MV-4-11 (cell line): ENCODE data around the gene OIT3.

Experiments
- DNase-seq: peaks from one replicate; lab custom pipeline; 2025; lab: John Stamatoyannopoulos, UW

The OIT3 gene

GRCh38 chr10:72893136-72893798 is at the start of gene OIT3:
TSS of gene OIT3 (plus strand) at chr10:72893739. CDS start at chr10:72893799, 60 bp downstream.
- DNase-seq: no peak

DNA sequence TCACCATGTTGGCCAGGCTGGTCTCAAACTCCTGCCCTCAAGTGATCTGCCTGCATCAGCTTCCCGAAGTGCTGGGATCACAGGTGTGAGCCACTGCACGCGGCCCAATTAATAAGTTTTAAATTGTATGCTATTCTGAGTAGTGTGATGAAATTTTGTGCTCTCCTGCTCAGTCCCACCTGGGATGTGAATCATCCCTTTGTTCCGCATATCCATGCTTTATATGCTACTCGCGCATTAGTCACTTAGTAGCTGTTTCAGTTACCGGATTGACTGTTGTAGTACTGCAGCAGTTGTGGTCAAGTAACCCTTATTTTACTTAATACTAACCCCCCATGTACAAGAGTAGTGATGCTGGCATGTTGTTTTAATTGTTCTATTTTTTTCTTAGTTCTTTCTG is 47.3 kb upstream of the OIT3 start:
- DNase-seq: peak; percentile 57

DNA sequence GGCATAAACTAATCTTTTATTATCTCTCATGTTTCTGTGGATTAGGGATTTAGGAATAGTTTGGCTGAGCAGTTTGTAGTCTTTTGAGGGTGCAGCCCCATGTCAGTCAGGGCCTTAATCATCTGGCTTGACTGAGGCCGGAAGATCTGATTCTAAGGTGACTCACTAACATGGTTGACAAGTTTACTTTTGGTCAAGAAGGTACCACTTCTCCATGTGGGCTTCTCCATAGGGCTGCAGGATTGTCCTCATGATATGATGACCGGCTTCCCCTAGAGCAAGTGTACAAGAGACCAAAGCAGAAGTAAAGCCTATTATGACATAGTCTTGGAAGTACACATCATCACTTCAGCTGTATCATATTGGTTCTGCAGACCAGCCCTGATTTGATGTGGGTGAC is 45.9 kb upstream of the OIT3 start:
- peak; percentile 91 for DNase-seq

DNA sequence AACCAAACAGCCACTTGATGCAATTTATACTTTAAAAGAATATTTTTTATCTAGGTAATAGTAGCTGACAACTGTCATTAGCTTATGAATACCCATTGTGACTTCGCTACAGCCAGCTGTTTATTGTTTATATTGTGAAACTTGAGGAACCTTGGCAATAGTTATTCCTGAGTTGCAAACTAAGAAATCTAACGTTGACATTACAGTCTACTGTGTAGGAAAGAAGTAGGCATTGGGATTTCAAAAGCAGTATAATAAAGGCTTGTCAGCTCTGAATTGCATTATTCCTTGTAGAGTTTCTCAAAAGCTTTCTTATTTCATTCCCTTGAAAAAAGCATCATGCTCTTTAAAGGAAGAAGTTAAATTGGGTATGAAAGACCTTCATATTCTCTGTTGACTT is 42.7 kb upstream of the OIT3 start:
- no peak for DNase-seq

GRCh38 chr10:72851509-72851908 is 42.0 kb upstream of the OIT3 start:
- DNase-seq: no peak

DNA sequence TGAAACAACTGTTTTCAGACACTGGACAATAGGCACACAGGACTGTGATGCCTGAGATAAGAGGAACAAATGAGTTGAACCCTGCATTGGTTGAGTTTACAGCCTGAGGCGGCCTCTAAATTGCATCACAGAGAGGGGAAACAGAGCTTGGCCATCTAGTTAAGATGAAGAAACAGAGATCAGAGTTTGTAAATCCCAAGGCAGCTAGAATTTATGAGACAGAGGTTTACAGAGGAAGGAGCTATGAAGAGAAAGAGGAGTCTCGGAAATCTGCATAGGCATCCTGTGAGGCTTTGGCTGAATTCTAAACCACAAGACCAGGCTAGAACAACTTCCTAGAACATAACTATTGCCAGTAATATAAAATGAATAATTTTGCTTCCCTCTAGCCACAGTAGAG is 41.0 kb upstream of the OIT3 start:
- peak; percentile 92 for DNase-seq

DNA sequence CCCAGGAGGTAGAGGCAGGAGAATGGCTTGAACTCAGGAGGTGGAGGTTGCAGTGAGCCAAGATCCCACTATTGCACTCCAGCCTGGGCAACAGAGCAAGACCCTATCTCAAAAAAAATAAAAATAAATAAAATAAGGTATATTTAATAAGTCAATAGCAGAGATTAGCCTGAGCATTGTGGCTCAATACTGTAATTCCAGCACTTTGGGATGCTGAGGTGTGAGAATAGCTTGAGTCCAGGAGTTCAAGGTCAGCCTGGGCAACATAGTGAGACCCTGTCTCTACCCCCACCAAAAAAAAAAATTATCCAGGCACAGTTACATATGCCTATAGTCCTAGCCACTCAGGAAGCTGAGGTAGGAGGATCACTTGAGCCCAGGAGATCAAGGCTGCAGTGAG is 38.4 kb upstream of the OIT3 start:
- no peak for DNase-seq

DNA sequence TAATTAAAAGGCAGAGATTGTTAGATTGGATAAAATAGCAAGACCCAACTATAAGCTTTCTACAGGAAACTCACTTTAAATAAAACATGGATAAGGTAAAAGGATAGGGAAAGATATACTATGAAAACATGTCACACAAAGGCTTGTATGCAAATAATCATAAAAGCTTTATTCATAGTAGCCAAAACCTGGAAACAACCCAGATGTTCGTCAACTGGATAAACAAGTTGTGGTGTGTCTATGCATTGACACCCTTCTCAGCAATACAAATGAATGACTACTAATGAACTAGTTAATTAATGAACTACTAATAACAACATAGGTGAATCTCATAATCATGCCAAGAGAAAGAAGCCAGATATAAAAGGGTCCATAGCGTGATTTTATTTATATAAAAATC is 37.7 kb upstream of the OIT3 start:
- no peak for DNase-seq

DNA sequence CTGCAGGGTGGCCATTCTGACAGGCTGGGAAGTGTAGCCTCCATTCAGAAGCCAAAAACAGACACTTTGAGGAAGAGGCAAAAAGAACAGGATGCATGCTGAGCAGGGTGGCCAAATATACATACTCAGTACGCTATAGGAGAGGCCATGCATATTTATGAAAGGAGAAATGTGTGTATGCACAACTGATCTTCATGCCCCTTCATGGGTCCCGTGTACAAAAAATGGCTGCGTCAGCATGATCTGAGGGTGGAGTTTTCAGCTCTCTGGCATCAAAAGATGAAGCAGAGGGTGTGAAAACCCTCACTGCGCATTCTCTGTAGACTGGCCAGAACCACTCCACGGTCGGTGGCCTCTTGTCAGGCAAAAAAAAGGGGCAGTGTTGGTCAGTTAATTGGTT is 35.5 kb upstream of the OIT3 start:
- no peak for DNase-seq

DNA sequence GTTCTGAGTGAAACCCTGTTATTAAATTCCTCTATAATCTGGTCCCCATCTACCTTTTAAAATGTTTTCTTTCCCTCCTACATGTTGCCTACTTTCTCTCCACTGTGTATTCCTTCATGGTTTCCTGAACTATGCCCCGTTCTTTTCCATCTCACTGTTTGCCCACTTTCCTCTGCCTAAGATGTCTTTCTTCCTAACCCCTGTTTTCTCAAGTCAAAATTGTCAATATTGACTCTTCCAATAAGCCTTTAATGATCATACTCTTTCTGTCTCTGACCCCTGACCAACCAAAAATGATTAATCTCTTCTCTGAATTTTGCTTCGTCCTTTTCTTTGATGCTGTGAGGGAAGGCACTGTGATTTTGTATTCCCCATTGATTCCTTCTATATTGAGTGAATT is 30.6 kb upstream of the OIT3 start:
- no peak for DNase-seq

GRCh38 chr10:72875250-72876055 is 18.1 kb upstream of the OIT3 start:
- DNase-seq: peak; percentile 17

DNA sequence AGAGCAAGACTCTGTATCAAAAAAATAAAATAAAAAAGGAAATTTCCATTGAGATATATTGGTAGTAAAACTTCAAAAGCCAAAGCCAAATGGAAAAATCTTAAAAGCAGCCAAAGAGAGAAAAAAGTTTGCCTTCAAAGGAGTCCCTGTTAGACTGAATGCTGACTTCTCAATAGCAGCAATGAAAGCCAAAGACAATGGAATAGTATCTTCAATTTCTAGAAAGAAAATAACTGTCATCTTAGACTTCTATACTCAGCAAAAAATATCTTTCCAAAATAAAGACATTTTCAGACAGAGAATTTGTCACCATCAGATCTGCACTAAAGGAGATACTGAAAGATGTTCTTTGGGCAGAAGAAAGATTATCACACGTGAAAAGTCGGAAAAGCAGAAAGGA is 14.3 kb upstream of the OIT3 start:
- no peak for DNase-seq

- DNase-seq: no peak
These were observed 12.2 kb upstream of the OIT3 start for GRCh38 chr10:72881291-72881690.

DNA sequence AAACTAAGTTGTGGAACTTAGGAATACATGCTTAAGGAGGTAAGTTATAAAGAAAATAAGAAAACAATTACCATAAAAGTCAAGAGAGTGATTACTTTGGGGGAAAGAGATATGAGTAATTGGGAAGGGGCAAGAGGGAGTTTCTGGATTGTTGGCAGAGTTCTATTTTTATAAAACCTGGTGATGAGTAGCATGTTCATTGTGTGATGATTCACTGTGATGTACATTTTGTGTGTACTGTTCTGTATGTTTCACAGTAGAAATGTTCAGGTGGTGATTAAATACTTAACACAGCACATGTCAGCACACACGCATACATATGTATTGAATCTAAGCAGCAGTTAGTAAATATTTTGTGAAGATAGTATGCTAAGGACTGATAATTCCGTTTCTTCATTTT is 9.7 kb upstream of the OIT3 start:
- DNase-seq: no peak

DNA sequence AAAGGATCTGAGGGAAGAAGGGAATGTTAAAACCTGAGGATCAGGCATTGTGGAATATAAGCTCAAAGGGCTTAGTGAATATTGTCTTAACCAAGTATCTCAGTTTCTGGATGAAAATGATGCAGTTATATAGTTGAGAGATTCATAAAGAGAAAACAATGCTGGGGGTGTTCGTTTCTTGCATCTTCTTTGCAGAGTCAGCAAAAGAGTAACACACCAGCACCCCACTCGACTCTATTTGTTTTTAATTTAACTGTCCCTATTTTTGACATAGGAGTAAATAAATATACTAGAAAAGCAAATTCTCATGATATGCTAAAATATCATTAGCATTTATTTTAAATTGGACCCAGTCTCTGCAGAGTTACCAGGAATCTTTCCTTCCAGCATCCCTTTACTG is 7.6 kb upstream of the OIT3 start:
- DNase-seq: no peak

GRCh38 chr10:72886621-72887020 is 6.9 kb upstream of the OIT3 start:
- no peak for DNase-seq

GRCh38 chr10:72887043-72887442 is 6.5 kb upstream of the OIT3 start:
- DNase-seq: peak; percentile 50

- DNase-seq: no peak
These were observed 5.3 kb upstream of the OIT3 start for GRCh38 chr10:72888151-72888638.

DNA sequence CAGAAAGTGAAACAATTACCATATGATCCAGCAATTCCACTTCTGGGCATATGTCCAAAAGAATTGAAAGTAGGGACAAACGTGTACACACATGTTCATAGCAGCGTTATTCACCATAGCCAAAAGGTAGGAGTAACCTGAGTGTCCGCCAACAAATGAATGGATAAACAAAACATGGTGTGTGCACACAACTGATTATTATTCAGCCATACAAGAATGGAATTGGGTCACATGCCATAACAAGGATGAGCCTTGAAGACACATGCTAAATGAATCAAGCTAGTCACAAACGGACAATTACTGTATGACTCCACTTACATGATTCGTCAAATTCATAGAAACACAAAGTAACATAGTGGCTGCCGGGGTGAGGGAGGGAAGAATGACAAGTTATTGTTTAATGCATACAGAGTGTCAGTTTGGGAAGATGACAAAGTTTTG is 4.1 kb upstream of the OIT3 start:
- DNase-seq: no peak

DNA sequence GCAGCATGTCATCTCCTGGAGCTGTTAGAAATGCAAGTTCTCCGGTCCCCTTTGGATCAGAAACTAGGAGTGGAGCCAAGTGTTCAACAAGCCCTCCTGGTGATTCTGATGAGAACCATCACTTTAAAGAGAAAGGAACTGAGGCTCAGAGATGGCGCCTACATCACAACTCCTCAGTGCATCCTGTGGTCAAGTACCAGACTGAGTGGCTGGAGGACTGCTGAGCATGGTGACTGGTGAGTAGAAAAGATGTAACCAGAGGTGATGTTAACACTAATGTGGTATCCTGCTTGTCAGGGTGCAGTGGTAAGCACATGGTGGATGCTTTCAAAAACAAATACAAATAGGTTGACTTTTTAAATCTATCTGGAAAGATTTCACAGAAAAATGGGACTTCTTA is 3.5 kb upstream of the OIT3 start:
- no peak for DNase-seq

GRCh38 chr10:72895236-72895850 is 1.8 kb downstream of the OIT3 start:
- no peak for DNase-seq

DNA sequence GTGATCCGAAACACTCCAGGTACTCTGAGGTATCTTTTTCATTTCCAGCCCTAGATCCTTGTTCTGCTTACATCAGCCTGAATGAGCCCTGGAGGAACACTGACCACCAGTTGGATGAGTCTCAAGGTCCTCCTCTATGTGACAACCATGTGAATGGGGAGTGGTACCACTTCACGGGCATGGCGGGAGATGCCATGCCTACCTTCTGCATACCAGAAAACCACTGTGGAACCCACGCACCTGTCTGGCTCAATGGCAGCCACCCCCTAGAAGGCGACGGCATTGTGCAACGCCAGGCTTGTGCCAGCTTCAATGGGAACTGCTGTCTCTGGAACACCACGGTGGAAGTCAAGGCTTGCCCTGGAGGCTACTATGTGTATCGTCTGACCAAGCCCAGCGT is 5.1 kb downstream of the OIT3 start:
- DNase-seq: no peak

- no peak for DNase-seq
These were observed 6.0 kb downstream of the OIT3 start for GRCh38 chr10:72899545-72899944.
